Muscle of leg (tissue), 11 donors: ENCODE data around the gene MYO5C. TPM values are rescaled to one million over a fixed set of nuclear protein-coding genes. Genes with fewer than 3 reads are reported as not detected.

Source experiments
- DNase-seq: peaks from one replicate; pipeline ENCODE4 v3.0.0; 2013
- H3K27ac ChIP-seq: one replicate; pipeline ENCODE4 v1.5.1; 2013; ENCODE audit warnings: mild to moderate bottlenecking, low read length, control low read depth
- H3K27me3 ChIP-seq: one replicate; pipeline ENCODE4 v1.6.1; 2013; ENCODE audit warnings: low read length; ENCODE audit not compliant: control insufficient read depth, insufficient read depth
- H3K36me3 ChIP-seq: one replicate; pipeline ENCODE4 v1.6.1; 2013; ENCODE audit warnings: low read length; ENCODE audit not compliant: control insufficient read depth, insufficient read depth
- H3K4me1 ChIP-seq: one replicate; pipeline ENCODE4 v1.6.1; 2013; ENCODE audit warnings: low read length; ENCODE audit not compliant: control insufficient read depth, insufficient read depth
- H3K4me3 ChIP-seq: one replicate; pipeline ENCODE4 v1.5.1; 2013; ENCODE audit warnings: low read length, control low read depth
- H3K9me3 ChIP-seq: replicated peaks from 2 replicates; pipeline ENCODE4 v1.6.1; 2013; ENCODE audit warnings: low read depth, low read length; ENCODE audit not compliant: control insufficient read depth
- WGBS: methylation state at CpG from one replicate; pipeline ENCODE4 v1.1.5; 2013; ENCODE audit warnings: missing lambda C conversion rate; ENCODE audit not compliant: insufficient coverage; 5-methylcytosine and 5-hydroxymethylcytosine counted together
- polyA plus RNA-seq, 8 donors: library from polyadenylated mRNA; unstranded; fragments of 120-200 nt; gene quantifications; one replicate each; pipeline versions ENCODE4 v1.2.1 to v1.2.3, GENCODE V29; 2013; ENCODE audit warnings: inconsistent platforms in 1 of 8, low replicate concordance in 1 of 8; ENCODE audit not compliant: insufficient read length in 8 of 8, insufficient read depth in 1 of 8
- total RNA-seq: library from RNA; stranded (reverse); fragments of 120-200 nt; gene quantifications from one replicate; pipeline ENCODE4 v1.2.4, GENCODE V29; 2013

MYO5C gene
- total and polyA plus RNA-seq, 9 donors: 4.9 to 12.4 (median 6.0) TPM

DNA sequence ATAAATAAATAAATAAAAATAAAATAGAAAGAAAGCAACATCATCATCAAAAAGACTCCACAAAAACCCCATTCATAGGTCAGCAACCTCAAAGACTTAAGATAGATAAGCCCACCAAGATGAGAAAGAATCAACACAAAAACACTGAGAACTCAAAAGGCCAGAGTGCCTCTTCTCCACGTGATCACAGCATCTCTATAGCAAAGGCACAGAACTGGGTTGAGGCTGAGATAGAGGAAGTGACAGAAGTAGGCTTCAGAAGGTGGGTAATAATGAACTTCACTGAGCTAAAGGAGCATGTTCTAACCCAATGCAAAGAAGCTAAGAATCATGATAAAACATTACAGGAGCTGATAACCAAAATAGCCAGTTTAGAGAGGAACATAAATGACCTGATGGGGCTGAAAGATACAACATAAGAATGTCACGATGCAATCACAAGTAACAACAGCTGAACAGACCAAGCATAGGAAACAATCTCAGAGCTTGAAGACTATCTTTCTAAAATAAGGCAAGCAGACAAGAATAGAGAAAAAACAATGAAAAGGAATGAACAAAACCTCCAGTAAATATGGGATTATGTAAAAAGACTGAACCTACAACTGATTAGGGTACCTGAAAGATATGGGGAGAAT is 130.9 kb downstream of the MYO5C start:
- H3K9me3 ChIP-seq: no peaks in the 10 kb centered on the region
- H3K27ac ChIP-seq: no peak overlapping the region
- DNase-seq: no peak
- no peaks in the 10 kb centered on the region for H3K36me3 ChIP-seq
- no peak overlapping the region for H3K4me3 ChIP-seq
- WGBS: no CpG with 5 or more reads among the region's 2 CpGs
- H3K4me1 ChIP-seq: no peaks in the 10 kb centered on the region
- no peaks in the 10 kb centered on the region for H3K27me3 ChIP-seq

DNA sequence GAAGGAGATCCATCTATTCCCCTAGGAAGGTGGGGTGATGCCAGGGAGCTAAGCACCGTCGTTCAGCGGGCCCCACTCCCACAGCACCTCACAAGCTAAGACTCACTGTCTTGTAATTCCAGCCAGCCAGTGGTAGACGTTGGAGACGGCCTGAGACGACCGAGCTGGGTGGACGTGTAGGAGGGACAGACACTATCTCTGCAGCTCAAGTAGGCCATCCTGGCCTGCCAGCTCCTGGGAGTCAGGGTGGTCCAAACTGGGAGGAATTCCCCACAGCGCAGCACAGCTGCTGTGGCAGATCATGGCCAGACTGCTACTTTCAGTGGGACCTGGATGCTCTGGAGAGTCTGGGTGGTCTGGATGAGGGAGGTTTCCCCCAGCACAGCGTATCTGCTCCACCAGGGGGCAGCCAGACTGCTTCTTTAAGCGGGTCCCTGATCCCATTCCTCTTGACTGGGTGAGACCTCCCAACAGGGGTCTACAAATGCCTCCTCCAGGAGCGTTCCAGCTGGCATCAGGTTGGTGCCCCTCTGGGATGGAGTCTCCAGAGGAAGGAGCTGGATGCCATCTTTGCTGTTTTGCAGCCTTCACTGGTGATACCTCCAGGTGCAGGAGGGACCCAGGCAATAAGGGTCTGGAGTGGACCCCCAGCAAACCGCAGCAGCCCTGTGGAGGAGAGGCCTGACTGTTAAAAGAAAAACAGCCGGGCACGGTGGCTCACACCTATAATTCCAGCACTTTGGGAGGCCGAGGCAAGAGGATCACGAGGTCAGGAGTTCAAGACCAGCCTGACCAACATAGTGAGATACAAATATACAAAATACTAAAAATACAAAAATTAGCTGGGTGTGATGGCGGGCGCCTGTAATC is 132.0 kb downstream of the MYO5C start:
- DNase-seq: no peak
- WGBS: 84% methylated on average over 10 of the region's 19 CpGs
- Histone ChIP-seq H3K36me3 (no peaks in the 10 kb centered on the region), H3K27ac (no peak overlapping the region), H3K4me1 (no peaks in the 10 kb centered on the region), H3K9me3 (no peaks in the 10 kb centered on the region), H3K4me3 (no peak overlapping the region), H3K27me3 (no peaks in the 10 kb centered on the region)

DNA sequence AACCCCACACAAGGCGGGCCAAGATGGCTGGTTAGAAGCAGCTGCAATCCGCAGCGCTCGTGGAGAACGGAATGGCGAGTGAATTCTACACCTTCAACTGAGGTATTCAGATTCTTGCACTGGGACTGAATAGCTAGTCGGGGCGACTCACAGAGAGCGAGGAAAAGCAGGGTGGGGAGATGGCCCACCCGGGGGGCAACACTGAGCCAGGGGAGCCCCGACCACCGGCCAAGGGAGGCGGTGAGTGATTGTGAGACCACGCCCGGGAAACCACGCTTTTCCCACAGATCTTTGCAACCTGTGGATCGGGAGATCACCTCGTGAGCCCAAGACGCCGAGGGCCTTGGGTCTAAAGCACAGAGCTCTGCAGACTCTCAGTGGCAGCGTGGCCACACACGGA is 132.7 kb downstream of the MYO5C start:
- Histone ChIP-seq H3K36me3 (no peaks in the 10 kb centered on the region), H3K4me1 (no peaks in the 10 kb centered on the region), H3K4me3 (no peak overlapping the region), H3K27me3 (no peaks in the 10 kb centered on the region), H3K27ac (no peak overlapping the region), H3K9me3 (no peaks in the 10 kb centered on the region)
- DNase-seq: no peak
- 90% methylated on average over 14 of the region's 22 CpGs for WGBS

DNA sequence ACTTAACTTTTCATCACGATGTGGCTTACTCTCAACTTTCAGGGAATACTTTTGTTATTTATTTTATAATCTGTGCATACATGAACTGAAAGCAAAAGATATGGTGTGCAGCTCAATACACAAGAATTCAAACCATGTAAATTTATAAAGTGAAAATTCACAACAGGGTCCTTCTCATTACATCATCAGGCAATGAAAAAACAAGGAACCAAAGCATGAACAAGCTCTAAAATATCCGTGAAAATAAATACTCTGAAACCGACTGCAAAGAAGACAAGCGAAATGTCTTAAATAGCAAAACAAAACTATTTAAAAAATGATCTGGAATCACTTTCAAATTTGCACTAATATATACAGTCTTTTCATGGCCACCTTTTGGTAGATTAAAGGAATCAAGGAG is 133.3 kb downstream of the MYO5C start:
- Histone ChIP-seq H3K4me3 (no peak overlapping the region), H3K9me3 (no peaks in the 10 kb centered on the region), H3K36me3 (no peaks in the 10 kb centered on the region), H3K27me3 (no peaks in the 10 kb centered on the region), H3K27ac (no peak overlapping the region), H3K4me1 (no peaks in the 10 kb centered on the region)
- no peak for DNase-seq
- no CpG with 5 or more reads among the region's 4 CpGs for WGBS

DNA sequence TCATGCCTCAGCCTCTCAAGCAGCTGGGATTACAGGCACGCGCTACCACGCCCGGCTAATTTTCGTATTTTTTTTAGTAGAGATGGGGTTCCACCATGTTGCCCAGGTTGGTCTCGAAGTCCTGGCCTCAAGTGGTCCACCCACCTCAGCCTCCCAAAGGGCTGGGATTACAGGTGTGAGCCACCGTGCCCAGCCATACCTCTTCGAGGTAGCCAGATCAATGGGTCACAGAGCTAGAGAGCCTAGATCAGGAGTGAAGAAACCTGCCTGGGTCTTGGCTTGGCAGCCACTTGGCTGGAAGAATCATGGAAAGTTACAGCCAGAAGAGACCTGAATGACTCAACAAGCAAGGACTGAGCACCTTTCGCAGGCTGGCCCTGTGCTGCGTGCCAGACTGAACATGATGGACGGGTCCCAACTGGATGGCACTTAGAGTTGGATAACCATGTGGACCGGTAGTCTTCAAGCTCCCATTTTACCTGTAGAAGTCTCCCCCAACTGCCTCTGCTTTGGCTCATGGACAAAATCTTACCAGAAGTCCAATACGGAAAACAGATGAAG is 134.1 kb downstream of the MYO5C start:
- 91% methylated on average over 5 of the region's 13 CpGs for WGBS
- no peaks in the 10 kb centered on the region for H3K27me3 ChIP-seq

DNA sequence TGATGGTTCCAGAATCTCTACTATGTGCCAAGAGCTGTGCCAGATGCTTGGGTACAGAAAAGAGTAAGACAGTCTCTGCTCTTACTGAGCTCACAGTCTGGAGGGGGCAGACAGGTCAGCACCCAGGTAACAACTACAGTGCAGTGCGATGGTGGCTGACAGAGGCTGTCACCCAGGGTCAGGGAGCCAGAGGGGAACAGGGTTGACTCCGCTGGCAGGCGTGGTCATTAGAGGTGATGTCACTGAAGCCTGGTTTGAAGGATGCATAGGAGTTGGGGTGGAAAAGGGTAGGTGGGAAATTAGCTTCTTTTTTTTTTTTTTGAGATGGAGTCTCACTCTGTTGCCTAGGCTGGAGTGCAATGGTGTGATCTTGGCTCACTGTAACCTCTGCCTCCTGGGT is 136.0 kb downstream of the MYO5C start:
- no peaks in the 10 kb centered on the region for H3K27me3 ChIP-seq
- WGBS: 100% methylated on average over 3 of the region's 3 CpGs
- DNase-seq: no peak

More for the DNA sequence above, 134.1 kb downstream of the MYO5C start:
- Histone ChIP-seq H3K27ac (no peak overlapping the region), H3K4me1 (no peaks in the 10 kb centered on the region), H3K9me3 (no peaks in the 10 kb centered on the region), H3K4me3 (no peak overlapping the region), H3K36me3 (no peaks in the 10 kb centered on the region)
- no peak for DNase-seq

DNA sequence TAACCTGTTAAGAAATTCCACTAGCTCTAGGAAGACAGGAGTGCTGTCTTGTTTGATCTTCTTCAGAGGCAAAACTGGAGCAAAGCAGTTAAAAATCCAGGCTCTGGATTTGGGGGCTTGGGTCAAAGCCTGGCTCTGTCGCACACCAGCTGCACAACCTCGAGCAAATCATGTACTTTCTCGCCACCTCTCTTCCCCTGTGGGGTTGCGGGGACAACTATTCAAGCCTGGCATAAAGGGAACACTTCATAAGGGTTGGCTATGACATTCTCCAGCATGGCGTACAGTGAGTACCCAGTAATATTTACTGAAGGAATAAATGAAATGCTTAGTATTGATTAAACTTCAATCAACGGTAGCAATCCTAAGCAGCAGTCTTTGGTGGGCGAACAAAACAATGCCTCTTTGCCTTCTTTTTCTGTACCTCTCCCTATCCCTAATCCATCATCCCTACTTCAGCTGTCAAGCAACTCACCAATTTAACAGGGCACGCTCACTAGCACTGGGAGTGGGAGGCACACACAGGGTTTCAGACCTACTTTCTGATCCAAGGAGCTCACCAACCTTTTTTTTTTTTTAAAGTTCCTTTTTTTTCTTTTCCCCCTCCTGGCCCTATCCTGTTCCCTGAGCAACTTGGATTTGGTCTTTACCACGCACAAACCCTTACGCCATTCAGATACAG is 137.4 kb downstream of the MYO5C start:
- Histone ChIP-seq H3K9me3 (no peaks in the 10 kb centered on the region), H3K4me1 (no peaks in the 10 kb centered on the region), H3K27me3 (no peaks in the 10 kb centered on the region), H3K4me3 (no peak overlapping the region), H3K36me3 (no peaks in the 10 kb centered on the region), H3K27ac (no peak overlapping the region)
- 92% methylated on average over 6 of the region's 10 CpGs for WGBS
- no peak for DNase-seq

More for the DNA sequence above, 136.0 kb downstream of the MYO5C start:
- Histone ChIP-seq H3K4me3 (no peak overlapping the region), H3K4me1 (no peaks in the 10 kb centered on the region), H3K9me3 (no peaks in the 10 kb centered on the region), H3K36me3 (no peaks in the 10 kb centered on the region), H3K27ac (no peak overlapping the region)

DNA sequence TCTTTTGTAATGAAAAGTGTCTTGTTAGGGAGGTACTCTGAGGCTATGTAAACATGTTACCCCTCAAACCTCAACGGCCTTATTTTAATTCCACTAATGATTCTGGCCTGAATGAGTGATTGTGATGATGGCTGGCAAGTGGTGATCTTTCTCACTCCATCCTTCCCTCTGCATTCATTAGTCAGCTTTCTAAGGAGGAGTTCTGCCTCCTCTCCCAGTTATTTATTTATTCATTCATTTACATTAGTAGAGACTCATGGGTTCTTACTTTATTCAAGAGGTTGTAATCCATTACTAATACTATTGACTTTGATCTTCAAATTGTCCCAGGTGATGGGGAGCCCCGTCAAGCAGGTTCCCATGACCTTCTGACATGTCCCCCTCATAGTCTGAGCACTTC is 139.7 kb downstream of the MYO5C start:
- peaks cover 3% of the 10 kb centered on the region for H3K36me3 ChIP-seq

DNA sequence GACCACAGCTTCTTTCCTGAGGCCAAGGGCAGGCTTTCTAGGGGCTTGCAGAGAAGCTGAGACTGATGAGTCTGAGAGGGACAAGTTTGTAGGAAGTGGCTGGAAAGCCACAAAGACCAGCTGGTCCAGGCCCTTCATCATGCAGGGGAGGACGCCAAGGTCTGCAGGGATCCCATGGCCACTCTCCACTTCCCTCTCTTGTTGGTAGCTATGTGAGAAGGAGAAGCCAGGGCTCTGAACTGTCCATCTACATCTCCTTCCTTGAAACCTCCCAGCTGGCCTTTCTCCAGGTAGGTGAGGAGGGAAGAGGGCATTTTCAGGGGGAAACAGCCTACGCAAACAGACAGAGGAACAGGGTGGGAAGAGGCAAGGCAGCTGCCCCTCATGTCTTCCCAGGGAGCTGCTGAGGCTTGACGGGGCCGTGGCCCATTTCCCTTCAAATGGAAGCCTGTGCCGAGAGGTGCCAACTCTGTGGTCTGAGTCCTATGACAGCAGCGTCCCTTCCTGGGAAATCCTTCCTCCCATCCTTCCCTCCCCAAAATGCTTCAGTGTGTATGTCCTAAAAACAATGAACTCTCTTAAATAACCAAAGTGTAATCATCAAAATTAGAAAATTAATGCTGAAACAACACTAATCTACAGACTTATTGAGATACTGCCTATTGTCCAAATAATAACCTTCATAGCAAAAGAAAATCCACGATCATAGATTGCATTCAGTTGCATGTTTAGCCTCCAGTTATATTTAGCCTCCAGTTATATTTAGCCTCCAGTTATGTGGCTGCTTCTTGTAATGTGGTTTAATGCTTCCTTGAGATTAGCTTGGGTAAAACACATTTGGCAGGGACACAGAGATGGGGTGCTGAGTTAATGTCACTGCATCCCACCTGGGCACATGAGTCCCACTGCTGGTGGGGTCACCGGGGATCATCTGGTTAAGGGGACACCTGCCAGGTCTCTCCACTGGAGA is 140.4 kb downstream of the MYO5C start:
- Histone ChIP-seq H3K4me3 (no peak overlapping the region), H3K27ac (no peak overlapping the region), H3K36me3 (peaks cover 3% of the 10 kb centered on the region), H3K27me3 (no peaks in the 10 kb centered on the region), H3K9me3 (no peaks in the 10 kb centered on the region), H3K4me1 (no peaks in the 10 kb centered on the region)
- WGBS: 70% methylated on average over 3 of the region's 8 CpGs
- DNase-seq: no peak

More for the DNA sequence above, 139.7 kb downstream of the MYO5C start:
- Histone ChIP-seq H3K27ac (no peak overlapping the region), H3K27me3 (no peaks in the 10 kb centered on the region), H3K4me1 (no peaks in the 10 kb centered on the region), H3K4me3 (no peak overlapping the region), H3K9me3 (no peaks in the 10 kb centered on the region)
- WGBS: 63% methylated on average over 1 of the region's 2 CpGs
- no peak for DNase-seq
